DMS79 (cell line): ENCODE data around the gene KIF5A.

Experiments
- DNase-seq: peaks from one replicate; lab custom pipeline; 2025; lab: John Stamatoyannopoulos, UW

The KIF5A gene

GRCh38 chr12:57535764-57536596, 13.9 kb upstream of the KIF5A start:
- no peak for DNase-seq

GRCh38 chr12:57536597-57536942, 13.3 kb upstream of the KIF5A start:
- no peak for DNase-seq

GRCh38 chr12:57539134-57539768, 10.6 kb upstream of the KIF5A start:
- no peak for DNase-seq

GRCh38 chr12:57541001-57541400, 8.8 kb upstream of the KIF5A start:
- no peak for DNase-seq

- no peak for DNase-seq
Measured at GRCh38 chr12:57541717-57542116, 8.1 kb upstream of the KIF5A start.

- DNase-seq: no peak
Measured at GRCh38 chr12:57543581-57543980, 6.3 kb upstream of the KIF5A start.

GRCh38 chr12:57545809-57546437, 3.9 kb upstream of the KIF5A start:
- no peak for DNase-seq

- DNase-seq: peak; percentile 81
Measured at GRCh38 chr12:57546438-57547287, 3.2 kb upstream of the KIF5A start, which contains the start of gene DCTN2. DCTN2 (minus strand) TSS chr12:57547192; CDS start chr12:57547063, 129 bp downstream.

- DNase-seq: no peak
Measured at GRCh38 chr12:57547288-57548012, 2.4 kb upstream of the KIF5A start.

GRCh38 chr12:57548013-57548315, 1.9 kb upstream of the KIF5A start:
- DNase-seq: no peak

- no peak for DNase-seq
Measured at GRCh38 chr12:57548488-57548887, 1.4 kb upstream of the KIF5A start.

GRCh38 chr12:57549203-57549908, 488 bp upstream of the KIF5A start:
- no peak for DNase-seq

- no peak for DNase-seq
Measured at GRCh38 chr12:57550641-57551549, 1.1 kb downstream of the KIF5A start.

- no peak for DNase-seq
Measured at GRCh38 chr12:57551637-57552305, 1.9 kb downstream of the KIF5A start.

GRCh38 chr12:57552306-57552651, 2.4 kb downstream of the KIF5A start:
- DNase-seq: no peak

GRCh38 chr12:57552835-57553313, 3.0 kb downstream of the KIF5A start:
- DNase-seq: no peak

- DNase-seq: peak; percentile 69
Measured at GRCh38 chr12:57553343-57554202, 3.7 kb downstream of the KIF5A start.

- no peak for DNase-seq
Measured at GRCh38 chr12:57554453-57554852, 4.6 kb downstream of the KIF5A start.
